HepG2 (cell line): ENCODE data around the gene SAYSD1. TPM values are rescaled to one million over a fixed set of nuclear protein-coding genes. Genes with fewer than 3 reads are reported as not detected.

Source experiments
- CTCF ChIP-seq: sonication (generic); formaldehyde crosslinking; IDR thresholded peaks from 2 replicates; pipeline ENCODE4 v1.5.0; 2020; ENCODE audit warnings: mild to moderate bottlenecking, missing genetic modification reagents, moderate library complexity
- EHMT2 ChIP-seq: fragments of 200-600 bp; sonication (generic); IDR thresholded peaks from 2 replicates; pipeline ENCODE4 v1.7.0; 2017; ENCODE audit warnings: antibody characterized with exemption, low read depth, low read length, borderline replicate concordance
- ELK4 ChIP-seq: sonication (generic); formaldehyde crosslinking; IDR thresholded peaks from 2 replicates; pipeline ENCODE4 v1.9.0; 2021; ENCODE audit warnings: missing genetic modification reagents, borderline replicate concordance
- IRF2 ChIP-seq: IDR thresholded peaks from 2 replicates; pipeline ENCODE4 v1.6.1; 2018; ENCODE audit warnings: missing genetic modification reagents, missing compliant biosample characterization
- KLF9 ChIP-seq: IDR thresholded peaks from 2 replicates; pipeline ENCODE4 v1.6.1; 2016; ENCODE audit warnings: low read depth
- MIER2 ChIP-seq: IDR thresholded peaks from 2 replicates; pipeline ENCODE4 v1.6.1; 2016; ENCODE audit warnings: missing biosample characterization, missing genetic modification reagents
- MLXIP ChIP-seq: sonication (generic); formaldehyde crosslinking; IDR thresholded peaks from 2 replicates; pipeline ENCODE4 v1.9.0; 2021; ENCODE audit warnings: missing genetic modification reagents, borderline replicate concordance
- TRAFD1 ChIP-seq: sonication (generic); formaldehyde crosslinking; IDR thresholded peaks from 2 replicates; pipeline ENCODE4 v1.5.1; 2020; ENCODE audit warnings: missing genetic modification reagents, mild to moderate bottlenecking, borderline replicate concordance
- ZBTB21 ChIP-seq: sonication (generic); formaldehyde crosslinking; IDR thresholded peaks from 2 replicates; pipeline ENCODE4 v1.4.0; 2020; ENCODE audit warnings: missing genetic modification reagents
- ZFP91 ChIP-seq: sonication (generic); formaldehyde crosslinking; IDR thresholded peaks from 2 replicates; pipeline ENCODE4 v1.9.0; 2022; ENCODE audit warnings: missing genetic modification reagents, mild to moderate bottlenecking, borderline replicate concordance
- ZNF639 ChIP-seq: conservative IDR thresholded peaks from 2 replicates; pipeline ENCODE4 v1.6.1; 2018; ENCODE audit warnings: missing genetic modification reagents
- ZNF761 ChIP-seq: sonication (generic); formaldehyde crosslinking; conservative IDR thresholded peaks from 2 replicates; pipeline ENCODE4 v1.4.0; 2020; ENCODE audit warnings: mild to moderate bottlenecking, missing genetic modification reagents
- ZNF770 ChIP-seq: sonication (generic); formaldehyde crosslinking; IDR thresholded peaks from 2 replicates; pipeline ENCODE4 v1.5.0; 2020; ENCODE audit warnings: mild to moderate bottlenecking, missing genetic modification reagents
- ZNF879 ChIP-seq: sonication (generic); formaldehyde crosslinking; IDR thresholded peaks from 2 replicates; pipeline ENCODE4 v1.8.1; 2023; ENCODE audit warnings: missing genetic modification reagents
- polyA plus RNA-seq, 8 experiments: library from polyadenylated mRNA; depleted of rRNA in 3 of 8; stranded (reverse) in 7 of 8; unstranded in 1 of 8; fragments of >200 nt; fragmentation: Illumina TruSeq in 4 of 8; extraction: Trizol in 4 of 8; gene quantifications; 2 replicates each; pipeline versions ENCODE4 v1.2.1 to v1.2.3, GENCODE V29; 2011 to 2016; ENCODE audit warnings: low read depth in 4 of 8, missing spikeins in 1 of 8, mixed read lengths in 1 of 8; ENCODE audit not compliant: insufficient read depth in 1 of 8
- total RNA-seq, 5 experiments: library from RNA; depleted of rRNA; stranded (reverse); fragments of >200 nt; fragmentation: Illumina TruSeq; extraction: Trizol; gene quantifications; 2 replicates each; pipeline ENCODE4 v1.2.3, GENCODE V29; 2016; ENCODE audit warnings: low read depth in 1 of 5

The SAYSD1 gene
- total and polyA plus RNA-seq, 2 of the 13 experiments (the other 11 are each of a cell fraction or from before 2014, with no cell fraction given): 10.1 to 16.0 TPM

GRCh38 chr6:39088331-39088730 lies 26.7 kb downstream of the SAYSD1 start (continued):
- no peak for TF ChIP-seq ELK4
- no peak for TF ChIP-seq ZNF770 (CRISPR knock-in tag)
- no peak for TF ChIP-seq MLXIP (CRISPR knock-in tag)
- TF ChIP-seq ZFP91 (CRISPR knock-in tag): no peak
- no peak for TF ChIP-seq ZNF879 (CRISPR knock-in tag)
- no peak for TF ChIP-seq ZNF639 (CRISPR knock-in tag)
- no peak for TF ChIP-seq TRAFD1 (CRISPR knock-in tag)
- TF ChIP-seq CTCF (CRISPR knock-in tag): peak; percentile 58
- TF ChIP-seq IRF2 (CRISPR knock-in tag): no peak
- TF ChIP-seq ZBTB21 (CRISPR knock-in tag): no peak
- no peak for TF ChIP-seq KLF9 (CRISPR knock-in tag)
- peak; percentile 59; the same call in 1 of the 2 replicates for TF ChIP-seq EHMT2
- peak; percentile 94 for TF ChIP-seq MIER2 (CRISPR knock-in tag)
- TF ChIP-seq ZNF761: no peak
- TF ChIP-seq, all 625 proteins: peak for 7
